ENCODE results near the gene ST8SIA1.

Gene ST8SIA1

DNA sequence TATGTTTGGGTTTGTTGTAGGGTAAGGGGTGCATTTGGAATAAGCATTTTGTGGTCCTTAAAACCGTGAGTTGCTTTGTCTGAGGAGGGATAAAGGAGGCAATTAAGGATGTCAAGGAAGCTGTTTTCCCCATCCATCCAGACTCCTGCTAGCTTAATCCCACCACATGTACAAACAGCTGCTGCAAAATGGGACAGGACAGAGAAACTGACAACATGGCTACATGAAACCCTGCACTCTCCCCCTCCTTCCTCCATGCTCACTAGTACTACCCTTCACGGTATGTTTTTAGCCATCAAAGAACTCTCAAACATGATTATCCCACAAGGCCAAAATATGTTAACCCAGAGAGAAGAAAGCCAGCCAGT is 20.6 kb downstream of the ST8SIA1 start:
- no peaks in the 10 kb centered on the region for H3K4me1 ChIP-seq (ENCODE audit: control insufficient read depth, low read length)
- H3K36me3 ChIP-seq (ENCODE audit: control insufficient read depth, low read length): no peaks in the 10 kb centered on the region
- H3K4me3 ChIP-seq (ENCODE audit: low read length): no peak overlapping the region
- H3K9me3 ChIP-seq (ENCODE audit: control insufficient read depth, insufficient read depth, low read length): no peaks in the 10 kb centered on the region
- no peaks in the 10 kb centered on the region for H3K27me3 ChIP-seq (ENCODE audit: control insufficient read depth, low read length)
- no peaks in the 10 kb centered on the region for H3K79me2 ChIP-seq (ENCODE audit: control insufficient read depth, low read length)
- H4K20me1 ChIP-seq (ENCODE audit: control insufficient read depth, insufficient read depth, low read depth, low read length): no peaks in the 10 kb centered on the region
- no peaks in the 10 kb centered on the region for H3K9me2 ChIP-seq (replicated peaks; ENCODE audit: control insufficient read depth, low read length)
- no peak overlapping the region for H3K4me2 ChIP-seq (ENCODE audit: low read length)
- H3K27ac ChIP-seq (ENCODE audit: low read depth, low read length): no peak overlapping the region
- H3F3A ChIP-seq (ENCODE audit: control insufficient read depth, insufficient read depth): no peaks in the 10 kb centered on the region
- TF ChIP-seq, protein P1, sequence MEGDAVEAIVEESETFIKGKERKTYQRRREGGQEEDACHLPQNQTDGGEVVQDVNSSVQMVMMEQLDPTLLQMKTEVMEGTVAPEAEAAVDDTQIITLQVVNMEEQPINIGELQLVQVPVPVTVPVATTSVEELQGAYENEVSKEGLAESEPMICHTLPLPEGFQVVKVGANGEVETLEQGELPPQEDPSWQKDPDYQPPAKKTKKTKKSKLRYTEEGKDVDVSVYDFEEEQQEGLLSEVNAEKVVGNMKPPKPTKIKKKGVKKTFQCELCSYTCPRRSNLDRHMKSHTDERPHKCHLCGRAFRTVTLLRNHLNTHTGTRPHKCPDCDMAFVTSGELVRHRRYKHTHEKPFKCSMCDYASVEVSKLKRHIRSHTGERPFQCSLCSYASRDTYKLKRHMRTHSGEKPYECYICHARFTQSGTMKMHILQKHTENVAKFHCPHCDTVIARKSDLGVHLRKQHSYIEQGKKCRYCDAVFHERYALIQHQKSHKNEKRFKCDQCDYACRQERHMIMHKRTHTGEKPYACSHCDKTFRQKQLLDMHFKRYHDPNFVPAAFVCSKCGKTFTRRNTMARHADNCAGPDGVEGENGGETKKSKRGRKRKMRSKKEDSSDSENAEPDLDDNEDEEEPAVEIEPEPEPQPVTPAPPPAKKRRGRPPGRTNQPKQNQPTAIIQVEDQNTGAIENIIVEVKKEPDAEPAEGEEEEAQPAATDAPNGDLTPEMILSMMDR (IDR thresholded peaks at IDR 0.05; ENCODE audit: low read depth, low read length, poor library complexity, severe bottlenecking): no peak
- no peak for TF ChIP-seq EZH2phosphoT487 (IDR thresholded peaks at IDR 0.05; ENCODE audit: borderline replicate concordance, low read length)

DNA sequence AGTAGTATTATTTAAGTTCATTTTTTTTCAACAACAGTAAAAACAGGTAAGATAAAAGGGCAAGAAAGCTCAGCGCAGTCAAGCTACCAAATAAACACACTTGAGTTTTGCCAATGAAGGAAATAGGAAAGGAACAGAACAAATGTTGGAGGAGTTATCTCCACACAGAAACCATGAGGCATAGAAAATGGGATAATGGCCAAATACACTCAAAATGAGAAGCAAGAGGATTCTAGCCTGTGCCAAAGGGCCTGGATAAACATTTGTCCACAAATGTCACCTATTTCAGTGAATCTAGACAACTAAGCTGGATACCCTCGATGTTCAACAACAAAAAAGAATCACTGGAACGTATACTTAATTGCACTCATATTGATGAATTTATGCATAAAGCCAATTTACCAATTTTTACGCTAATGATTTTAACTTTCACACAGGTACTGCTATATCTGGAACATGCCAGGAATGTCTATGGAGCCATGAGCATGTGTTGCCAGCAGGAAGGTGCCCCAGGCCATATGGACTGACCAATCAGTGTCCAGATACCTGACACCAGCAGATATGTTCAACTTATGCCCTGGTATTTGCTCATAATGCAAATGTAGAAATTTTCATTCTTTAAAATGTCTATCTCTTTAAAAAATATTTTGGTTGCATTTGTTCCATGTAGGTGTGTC is 21.1 kb downstream of the ST8SIA1 start:
- TF ChIP-seq EZH2phosphoT487 (IDR thresholded peaks at IDR 0.05; ENCODE audit: borderline replicate concordance, low read length): no peak
- TF ChIP-seq, protein P1 (IDR thresholded peaks at IDR 0.05; ENCODE audit: low read depth, low read length, poor library complexity, severe bottlenecking): no peak
- Histone ChIP-seq H3K27ac (ENCODE audit: low read depth, low read length) (no peak overlapping the region), H3K9me3 (ENCODE audit: control insufficient read depth, insufficient read depth, low read length) (no peaks in the 10 kb centered on the region), H3K4me1 (ENCODE audit: control insufficient read depth, low read length) (no peaks in the 10 kb centered on the region), H3K4me2 (ENCODE audit: low read length) (no peak overlapping the region), H3K9me2 (replicated peaks; ENCODE audit: control insufficient read depth, low read length) (no peaks in the 10 kb centered on the region), H3F3A (ENCODE audit: control insufficient read depth, insufficient read depth) (no peaks in the 10 kb centered on the region), H3K36me3 (ENCODE audit: control insufficient read depth, low read length) (no peaks in the 10 kb centered on the region), H3K79me2 (ENCODE audit: control insufficient read depth, low read length) (no peaks in the 10 kb centered on the region), H4K20me1 (ENCODE audit: control insufficient read depth, insufficient read depth, low read depth, low read length) (no peaks in the 10 kb centered on the region), H3K4me3 (ENCODE audit: low read length) (no peak overlapping the region), H3K27me3 (ENCODE audit: control insufficient read depth, low read length) (no peaks in the 10 kb centered on the region)

DNA sequence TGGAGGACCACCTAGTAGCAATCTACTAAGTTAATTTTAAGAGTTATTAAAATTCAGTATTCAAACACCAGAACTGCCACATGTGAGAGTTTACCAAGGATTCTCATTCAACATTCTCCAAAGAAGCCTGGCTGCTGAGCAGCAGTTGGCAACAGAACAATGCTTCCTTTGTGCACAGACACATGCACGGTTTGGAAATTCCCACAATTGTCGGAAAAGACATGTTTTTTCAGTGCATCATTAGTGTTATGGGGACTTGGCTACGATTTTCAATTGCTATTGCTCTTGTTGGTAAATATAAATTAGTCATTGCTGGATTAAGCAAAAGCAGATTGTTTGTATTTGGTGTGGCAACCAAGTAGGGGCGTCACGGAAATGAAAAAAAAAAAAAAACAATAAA is 22.2 kb downstream of the ST8SIA1 start:
- Histone ChIP-seq H3K4me1 (ENCODE audit: control insufficient read depth, low read length) (no peaks in the 10 kb centered on the region), H3K4me2 (ENCODE audit: low read length) (no peak overlapping the region), H3K36me3 (ENCODE audit: control insufficient read depth, low read length) (no peaks in the 10 kb centered on the region), H3F3A (ENCODE audit: control insufficient read depth, insufficient read depth) (no peaks in the 10 kb centered on the region), H3K9me2 (replicated peaks; ENCODE audit: control insufficient read depth, low read length) (no peaks in the 10 kb centered on the region), H4K20me1 (ENCODE audit: control insufficient read depth, insufficient read depth, low read depth, low read length) (no peaks in the 10 kb centered on the region), H3K4me3 (ENCODE audit: low read length) (no peak overlapping the region), H3K9me3 (ENCODE audit: control insufficient read depth, insufficient read depth, low read length) (no peaks in the 10 kb centered on the region), H3K27ac (ENCODE audit: low read depth, low read length) (no peak overlapping the region), H3K79me2 (ENCODE audit: control insufficient read depth, low read length) (no peaks in the 10 kb centered on the region), H3K27me3 (ENCODE audit: control insufficient read depth, low read length) (no peaks in the 10 kb centered on the region)
- TF ChIP-seq, protein P1 (IDR thresholded peaks at IDR 0.05; ENCODE audit: low read depth, low read length, poor library complexity, severe bottlenecking): no peak
- no peak for TF ChIP-seq EZH2phosphoT487 (IDR thresholded peaks at IDR 0.05; ENCODE audit: borderline replicate concordance, low read length)
